H54 (cell line): ENCODE results near the gene COL26A1.
"Not testable (repeated sequence)": the region's sequence is repeated elsewhere in the genome, so short reads cannot be mapped to it uniquely, and the experiment has no call there.

Experiments used
- DNase-seq: peaks from one replicate; pipeline ENCODE4 v3.0.0; 2011; ENCODE audit warnings: low spot score, mixed read lengths; ENCODE audit not compliant: insufficient read length
- FAIRE-seq: peaks from 3 replicates; lab custom pipeline; 2011; peaks lifted over from hg19 to GRCh38; lab: Jason Lieb, UNC
- POLR2A ChIP-seq: IDR thresholded peaks from 2 replicates; pipeline ENCODE4 v1.6.1; 2011; ENCODE audit warnings: low read depth, mild to moderate bottlenecking, low read length

The COL26A1 gene

DNA sequence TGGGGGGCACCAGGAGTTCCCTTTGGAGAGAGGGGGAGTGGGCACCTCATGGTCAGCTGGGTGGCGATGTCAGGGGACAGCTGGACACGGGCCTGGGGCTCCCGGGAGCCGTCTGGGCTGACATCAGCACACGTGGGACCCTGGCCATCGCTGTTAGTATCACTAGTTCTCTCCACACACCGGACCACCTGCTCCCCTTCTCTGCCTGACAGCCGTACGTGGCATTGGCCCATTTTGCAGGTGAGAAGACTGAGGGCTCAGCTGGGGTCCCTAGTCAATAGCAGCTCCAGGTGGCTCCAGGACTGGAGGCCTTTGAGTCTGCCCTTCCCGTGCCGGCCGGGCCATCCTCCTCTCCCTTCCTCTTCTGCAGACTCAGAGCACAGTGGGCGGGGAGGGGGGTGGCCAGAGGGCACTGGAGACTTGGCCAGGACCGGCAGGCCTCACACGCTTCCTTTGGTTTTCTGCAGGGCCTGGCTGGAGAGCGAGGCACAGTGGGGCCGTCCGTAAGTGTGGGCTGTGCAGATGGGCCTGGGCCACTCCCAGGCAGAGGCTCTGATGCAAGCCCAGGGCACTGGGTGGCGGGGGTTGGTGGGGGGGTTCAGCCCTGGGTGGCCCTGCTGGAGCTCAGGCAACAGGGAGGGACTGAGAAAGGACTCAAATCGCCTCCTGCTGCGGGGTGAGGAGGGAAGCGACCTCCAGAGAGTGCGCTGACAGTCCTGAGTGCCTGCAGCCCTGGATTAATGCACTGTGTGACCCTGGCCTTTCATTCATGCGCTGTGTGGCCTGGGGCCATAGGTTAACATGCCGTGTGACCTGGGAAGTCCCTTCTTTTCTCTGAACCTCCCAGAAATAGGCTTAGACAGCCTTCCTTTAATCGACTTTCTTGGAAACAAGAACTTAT lies 188.2 kb downstream of the COL26A1 start:
- no peak for FAIRE-seq
- DNase-seq = no peak
- TF ChIP-seq POLR2A = no peak

DNA sequence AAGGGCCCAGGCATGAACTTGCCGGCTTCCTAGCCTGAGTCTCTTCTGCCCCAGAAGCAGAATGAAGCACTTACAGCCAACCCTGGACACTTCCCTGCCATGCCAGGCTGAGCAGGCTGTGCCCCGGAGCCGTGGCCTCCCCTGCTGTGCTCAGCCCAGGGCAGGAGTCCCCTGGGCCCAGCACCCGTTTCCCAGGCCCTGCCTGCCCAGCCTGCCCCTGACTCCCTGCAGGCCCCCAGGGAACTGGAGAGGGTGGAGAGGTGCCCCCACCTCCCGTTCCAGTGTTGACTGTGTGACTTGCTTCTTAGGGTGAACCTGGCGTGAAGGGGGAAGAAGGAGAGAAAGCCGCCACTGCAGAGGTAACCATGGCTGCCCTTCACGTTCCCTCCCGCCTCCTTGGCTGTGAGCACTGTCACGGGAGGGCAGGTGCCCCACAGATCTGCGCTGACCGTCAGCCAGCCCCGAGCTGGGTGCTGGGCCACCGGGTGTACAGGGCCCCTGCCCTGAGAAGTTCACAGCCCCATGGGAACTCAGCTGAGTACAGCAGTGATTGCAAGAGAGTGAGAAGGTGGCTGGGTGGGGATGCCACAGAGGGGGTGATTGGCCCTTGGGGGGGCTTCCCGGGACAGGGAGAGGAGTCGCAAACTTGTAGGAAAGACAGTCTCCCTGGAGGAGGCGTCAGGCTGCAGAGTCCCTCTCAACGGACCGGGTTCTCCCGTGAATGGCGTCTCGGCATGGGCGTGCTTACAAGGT lies 190.5 kb downstream of the COL26A1 start:
- no peak for DNase-seq
- FAIRE-seq = no peak
- TF ChIP-seq POLR2A = no peak

DNA sequence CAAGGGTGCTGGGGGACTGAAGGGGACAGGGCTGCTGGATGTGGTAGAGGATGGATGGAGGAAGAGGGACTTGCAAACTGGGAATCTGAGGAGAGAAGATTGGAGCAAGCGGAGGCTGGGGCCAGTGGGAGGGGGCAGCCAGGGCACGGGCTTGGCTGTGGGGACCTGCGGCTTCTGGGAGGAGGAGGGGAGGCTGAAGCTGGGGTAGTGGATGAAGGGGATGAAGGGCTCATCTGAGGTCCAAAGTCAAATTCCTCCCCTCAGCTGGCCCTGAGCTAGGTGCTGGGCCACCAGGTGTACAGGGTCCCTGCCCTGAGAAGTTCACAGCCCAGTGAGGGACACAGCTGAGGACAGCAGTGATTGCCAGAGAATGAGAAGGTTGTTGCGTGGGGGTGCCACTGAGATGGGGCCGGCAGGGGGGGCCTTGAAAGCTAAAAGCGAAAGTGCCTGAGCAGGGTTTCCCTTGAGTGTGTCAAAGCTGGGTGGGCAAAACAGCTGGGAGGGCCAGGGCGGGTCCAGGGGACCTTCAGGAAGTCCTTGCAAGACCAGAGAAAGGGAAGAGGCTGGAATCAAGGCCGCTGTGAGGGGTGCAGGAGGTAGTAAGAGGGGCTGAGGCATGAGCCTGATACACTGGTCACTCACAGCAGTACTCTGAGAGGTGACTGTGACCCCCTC lies 191.2 kb downstream of the COL26A1 start:
- FAIRE-seq = no peak
- TF ChIP-seq POLR2A = no peak
- DNase-seq = no peak

DNA sequence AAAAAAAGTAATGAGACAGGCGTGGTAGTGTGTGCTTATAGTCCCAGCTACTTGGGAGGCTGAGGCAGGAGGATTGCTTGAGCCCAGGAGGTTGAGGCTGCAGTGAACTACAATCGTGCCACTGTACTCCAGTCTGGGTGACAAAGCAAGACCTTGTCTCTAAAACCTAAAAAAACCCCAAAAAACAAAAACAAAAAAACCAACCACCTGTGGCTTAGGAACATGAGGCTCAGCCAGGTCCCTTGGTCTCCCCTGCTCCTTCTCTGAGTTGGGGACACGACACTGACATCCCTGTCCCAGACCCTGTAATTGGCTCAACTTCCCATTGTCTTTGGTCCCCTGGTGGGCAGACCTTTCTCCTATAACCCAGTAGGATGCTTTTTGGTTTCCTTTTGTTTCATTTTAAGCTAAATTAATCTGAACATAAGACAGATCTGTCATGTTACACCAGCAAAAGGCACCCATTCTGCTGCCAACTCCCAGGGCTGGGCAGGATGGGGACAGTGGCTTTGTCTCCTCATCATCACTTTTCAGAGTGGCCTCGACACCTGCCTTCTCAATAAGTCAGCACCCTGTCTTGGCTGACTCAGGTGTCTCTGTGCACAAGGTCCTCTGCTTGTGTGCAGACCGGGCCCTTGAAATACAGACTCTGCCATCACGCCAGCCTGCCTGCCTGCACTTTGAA lies 192.1 kb downstream of the COL26A1 start:
- TF ChIP-seq POLR2A = no peak
- FAIRE-seq (no peak), DNase-seq (no peak)

DNA sequence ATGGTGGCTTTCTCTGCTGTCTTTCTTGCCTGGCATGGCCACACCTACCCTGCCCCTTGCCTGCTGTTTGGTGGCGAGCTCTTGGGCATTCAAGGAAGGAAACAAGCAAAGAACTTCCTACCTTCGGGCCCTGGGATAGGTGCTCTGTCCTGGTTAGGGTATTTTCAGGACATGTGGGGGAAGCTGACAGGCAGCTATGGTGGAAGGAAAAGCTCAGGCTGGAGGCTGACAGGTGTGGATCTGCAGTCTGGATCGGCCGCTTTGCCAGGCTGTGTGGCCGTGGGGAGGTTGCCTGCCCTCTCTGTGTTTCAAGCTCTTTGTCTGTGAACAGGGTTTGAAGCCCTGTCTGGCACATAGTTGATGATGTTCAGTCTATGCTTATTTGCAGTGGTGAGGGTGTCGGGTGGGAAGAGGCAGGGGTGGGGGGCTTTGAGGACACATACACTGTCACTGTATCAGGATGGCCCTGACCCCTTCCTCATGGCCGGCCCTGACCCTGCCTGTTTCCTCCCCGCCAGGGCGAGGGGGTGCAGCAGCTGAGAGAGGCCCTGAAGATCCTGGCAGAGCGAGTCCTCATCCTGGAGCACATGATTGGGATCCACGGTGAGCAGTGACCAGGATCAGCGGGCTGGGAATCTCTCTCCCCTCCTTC lies 192.7 kb downstream of the COL26A1 start:
- no peak for TF ChIP-seq POLR2A
- FAIRE-seq = no peak
- no peak for DNase-seq

DNA sequence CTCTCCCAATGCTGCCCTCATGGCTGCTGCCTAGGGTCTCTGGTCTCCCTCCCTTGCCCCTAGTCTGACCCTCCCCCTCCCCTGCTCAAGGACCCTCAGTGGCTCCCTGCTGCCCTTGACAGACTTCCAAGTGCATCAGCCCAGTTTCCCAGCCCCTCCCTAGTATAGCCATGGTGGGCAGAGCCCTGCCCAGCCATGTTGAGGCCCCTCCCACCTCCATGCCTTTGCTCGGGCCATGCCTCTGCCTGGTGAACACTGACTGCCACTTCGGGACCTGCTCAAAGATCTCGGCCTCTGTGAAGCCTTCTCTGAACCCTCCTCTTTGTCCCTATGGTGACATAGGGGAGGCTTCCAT lies 193.2 kb downstream of the COL26A1 start:
- no peak for DNase-seq
- no peak for FAIRE-seq
- TF ChIP-seq POLR2A = no peak

DNA sequence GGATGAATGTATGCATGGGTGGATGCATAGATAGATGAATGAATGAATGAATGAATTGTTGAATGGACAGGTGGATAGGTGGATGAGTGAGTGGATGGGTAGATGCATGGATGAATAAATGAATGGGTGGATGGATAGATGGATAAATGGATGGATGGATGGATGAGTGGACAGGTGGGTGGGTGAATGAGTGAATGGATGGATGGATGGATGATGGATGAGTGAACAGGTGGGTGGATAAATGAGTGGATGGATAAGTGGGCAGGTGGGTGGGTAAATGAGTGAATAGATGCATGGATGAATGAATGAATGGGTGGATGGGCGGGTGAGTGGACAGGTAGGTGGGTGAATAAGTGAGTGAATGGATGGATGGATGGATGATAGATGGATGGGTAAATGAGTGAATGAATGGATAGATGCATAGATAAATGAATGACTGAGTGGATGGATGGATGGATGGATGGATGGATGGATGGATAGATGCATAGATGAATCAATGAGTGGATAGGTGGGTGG lies 193.8 kb downstream of the COL26A1 start:
- no peak for TF ChIP-seq POLR2A
- DNase-seq (no peak), FAIRE-seq (no peak)

DNA sequence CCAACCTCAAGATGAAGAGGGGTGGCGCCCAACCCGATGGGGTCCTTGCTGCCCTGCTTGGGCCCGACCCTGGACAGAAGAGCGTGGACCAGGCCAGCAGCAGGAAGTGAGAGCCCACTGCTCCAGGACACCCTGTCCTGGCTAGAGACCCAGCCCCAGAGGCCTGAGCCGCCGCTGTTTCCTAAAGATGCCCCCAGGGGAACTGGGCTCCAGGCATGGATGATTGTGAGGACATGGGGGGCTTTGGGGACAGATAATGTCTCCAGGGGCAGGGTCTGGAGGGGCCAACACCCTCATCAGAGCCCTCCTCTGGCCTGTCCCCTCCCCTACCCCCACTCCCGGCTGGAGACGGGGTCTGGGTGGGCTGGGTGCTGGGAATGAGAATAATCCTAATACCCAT lies 194.7 kb downstream of the COL26A1 start:
- TF ChIP-seq POLR2A = no peak
- DNase-seq (no peak), FAIRE-seq (no peak)

DNA sequence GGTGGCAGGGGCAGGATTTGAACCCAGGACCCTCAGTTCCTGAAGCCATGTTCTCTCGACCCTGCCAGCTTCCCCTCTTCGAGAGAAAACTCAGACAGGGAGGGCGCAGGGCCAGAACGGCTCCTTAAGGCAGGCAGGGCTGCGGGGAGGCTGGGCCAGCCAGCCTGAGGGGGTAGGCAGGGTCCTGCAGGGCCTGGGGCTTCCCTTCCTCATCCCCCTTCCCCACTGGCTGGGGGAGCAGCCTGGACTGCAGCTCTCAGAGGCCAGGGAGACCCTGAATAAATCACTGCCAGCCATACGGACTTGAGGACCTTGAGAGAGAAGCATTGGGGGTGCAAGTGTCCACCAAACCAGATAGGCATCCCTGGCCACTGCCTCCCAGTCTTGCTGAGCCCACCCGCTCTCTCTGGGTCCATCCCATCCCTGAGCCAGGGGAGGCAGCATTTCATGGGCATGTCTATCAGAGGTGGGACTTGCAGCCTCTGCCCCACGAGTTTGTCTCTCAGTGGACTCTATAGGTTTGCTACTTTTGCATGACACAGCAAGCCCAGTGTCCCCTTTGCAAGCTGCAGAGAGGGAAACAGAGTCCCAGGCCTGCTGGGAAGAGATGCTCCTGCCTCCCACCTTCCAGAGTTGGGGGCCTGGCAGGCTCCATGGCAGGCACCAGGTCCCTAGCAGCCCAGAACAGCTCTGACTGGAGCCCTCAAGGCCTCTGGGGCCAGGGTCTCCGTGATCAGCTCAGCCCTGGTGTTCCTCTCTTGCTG lies 195.5 kb downstream of the COL26A1 start:
- no peak for TF ChIP-seq POLR2A
- no peak for FAIRE-seq

DNA sequence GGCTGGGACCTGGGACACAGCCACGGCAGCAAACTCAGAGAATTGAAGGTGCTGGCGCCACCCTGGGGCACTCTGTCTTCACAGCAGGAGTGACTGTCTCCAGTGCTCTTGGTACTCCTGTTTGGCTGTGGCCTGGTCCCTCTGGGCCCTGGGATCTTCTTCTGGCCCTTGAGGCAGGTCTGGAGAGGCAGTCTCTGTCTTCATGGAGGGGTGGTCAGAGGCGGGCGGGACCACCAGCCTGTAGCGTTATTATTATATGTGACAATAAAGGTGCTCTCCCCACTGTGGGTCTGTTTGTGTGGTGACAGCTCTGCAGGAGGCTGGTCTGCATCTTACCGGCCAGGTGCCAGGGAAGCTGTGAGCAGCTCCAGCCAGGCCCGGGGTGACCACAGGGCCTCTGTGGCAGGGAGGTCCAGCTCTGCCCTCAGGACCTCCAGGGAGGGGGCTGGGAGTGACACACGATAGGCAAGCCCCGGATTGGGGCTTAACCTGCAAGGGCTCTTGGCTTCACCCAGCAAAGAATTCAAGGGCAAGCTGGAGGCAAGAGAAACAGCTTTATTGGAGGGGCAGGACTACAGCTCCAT lies 196.2 kb downstream of the COL26A1 start:
- FAIRE-seq (no peak), DNase-seq (no peak)
- TF ChIP-seq POLR2A = no peak

More for the DNA sequence above, 195.5 kb downstream of the COL26A1 start:
- DNase-seq = no peak

DNA sequence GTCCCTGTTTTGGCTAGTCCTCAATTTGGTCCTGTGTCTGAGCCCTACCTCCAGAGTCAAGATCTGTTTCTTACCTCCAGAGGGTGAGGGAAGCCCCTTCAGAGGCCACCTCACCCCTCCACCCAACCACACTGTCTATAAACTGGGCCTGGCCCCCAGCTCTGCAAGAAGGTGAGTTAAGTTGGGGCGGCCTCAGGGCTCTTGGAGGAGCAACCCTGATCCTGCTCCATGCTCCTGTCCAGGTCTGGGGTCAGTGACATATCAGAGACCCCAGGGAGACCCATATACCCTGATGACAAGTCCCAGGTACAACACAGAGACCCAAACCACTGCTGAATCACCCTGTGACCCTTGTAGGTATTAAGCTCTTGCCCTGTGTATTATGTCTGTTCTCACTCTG lies 196.9 kb downstream of the COL26A1 start:
- no peak for TF ChIP-seq POLR2A
- no peak for DNase-seq
- FAIRE-seq = no peak

DNA sequence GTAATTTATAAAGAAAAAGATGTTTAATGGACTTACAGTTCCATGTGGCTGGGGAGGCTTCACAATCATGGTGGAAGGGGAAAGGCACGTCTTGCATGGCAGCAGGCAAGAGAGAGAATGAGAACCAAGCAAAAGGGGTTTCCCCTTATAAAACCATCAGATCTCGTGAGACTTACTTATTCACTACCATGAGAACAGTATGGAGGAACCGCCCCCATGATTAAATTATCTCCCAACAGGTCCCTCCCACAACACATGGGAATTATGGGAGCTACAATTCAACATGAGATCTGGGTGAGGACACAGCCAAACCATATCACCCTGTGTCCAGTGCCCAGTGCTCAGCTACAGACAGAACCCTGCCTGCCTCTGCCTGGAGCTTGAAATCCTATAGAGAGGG lies 197.3 kb downstream of the COL26A1 start:
- FAIRE-seq = not testable (repeated sequence)

More for the DNA sequence above, 197.3 kb downstream of the COL26A1 start:
- not testable (repeated sequence) for DNase-seq
